Mesenchymal stem cell (in vitro differentiated cells and primary cell): ENCODE data around the gene CHST12.

Experiments used
- DNase-seq: peaks from one replicate; pipeline ENCODE4 v3.0.0-alpha.2; 2013
- H2AFZ ChIP-seq: one replicate; pipeline ENCODE4 v1.6.1; 2013; ENCODE audit warnings: low read depth, mild to moderate bottlenecking, control low read depth, inconsistent platforms, low read length, moderate library complexity
- H2AK5ac ChIP-seq: 2 replicates; pipeline ENCODE4 v1.6.1; 2013; ENCODE audit warnings: low read length, moderate library complexity, mild to moderate bottlenecking, inconsistent platforms; ENCODE audit not compliant: severe bottlenecking
- H2BK120ac ChIP-seq: one replicate; pipeline ENCODE4 v1.6.1; 2013; ENCODE audit warnings: low read depth, mild to moderate bottlenecking, inconsistent platforms, low read length, moderate library complexity
- H2BK12ac ChIP-seq, 2 experiments: one replicate each; pipeline ENCODE4 v1.6.1; 2013; ENCODE audit warnings: inconsistent platforms in 2 of 2, low read length in 2 of 2, mild to moderate bottlenecking in 2 of 2, moderate library complexity in 2 of 2, control low read depth in 1 of 2
- H2BK15ac ChIP-seq: one replicate; pipeline ENCODE4 v1.6.1; 2013; ENCODE audit warnings: mild to moderate bottlenecking, low read depth, inconsistent platforms; ENCODE audit not compliant: poor library complexity, severe bottlenecking
- H2BK5ac ChIP-seq: 2 replicates; pipeline ENCODE4 v1.6.1; 2013; ENCODE audit warnings: low read depth, mild to moderate bottlenecking, low read length, control low read depth, inconsistent platforms; ENCODE audit not compliant: poor library complexity, severe bottlenecking
- H3K14ac ChIP-seq, 2 experiments: one replicate each; pipeline ENCODE4 v1.6.1; 2013; ENCODE audit warnings: inconsistent platforms in 2 of 2, low read length in 2 of 2, control low read depth in 1 of 2, mild to moderate bottlenecking in 1 of 2, moderate library complexity in 1 of 2
- H3K18ac ChIP-seq, 2 experiments: one replicate each; pipeline ENCODE4 v1.6.1; 2013; ENCODE audit warnings: inconsistent platforms in 2 of 2, low read length in 2 of 2, control low read depth in 1 of 2, low read depth in 1 of 2, mild to moderate bottlenecking in 1 of 2
- H3K23ac ChIP-seq, 2 experiments: one replicate each; pipeline ENCODE4 v1.6.1; 2013; ENCODE audit warnings: inconsistent platforms in 2 of 2, low read length in 2 of 2, mild to moderate bottlenecking in 2 of 2, moderate library complexity in 2 of 2, control low read depth in 1 of 2
- H3K27ac ChIP-seq: 2 replicates; pipeline ENCODE4 v1.5.1; 2013; ENCODE audit warnings: mild to moderate bottlenecking, moderate library complexity, low read length, control low read depth, inconsistent platforms; ENCODE audit not compliant: poor library complexity, severe bottlenecking
- H3K27me3 ChIP-seq, 2 experiments: 2 replicates each; pipeline versions ENCODE4 v1.6.1 to v1.7.0; 2013; ENCODE audit warnings: low read length in 2 of 2, mild to moderate bottlenecking in 2 of 2, moderate library complexity in 2 of 2, control low read depth in 1 of 2, inconsistent platforms in 1 of 2; ENCODE audit not compliant: control insufficient read depth in 1 of 2, insufficient read depth in 1 of 2
- H3K36me3 ChIP-seq, 2 experiments: 2 replicates each; pipeline versions ENCODE4 v1.6.1 to v1.7.0; 2013; ENCODE audit warnings: low read length in 2 of 2, control low read depth in 1 of 2, inconsistent platforms in 1 of 2, low read depth in 1 of 2, mild to moderate bottlenecking in 1 of 2; ENCODE audit not compliant: insufficient read depth in 2 of 2, control insufficient read depth in 1 of 2
- H3K4ac ChIP-seq, 2 experiments: one replicate each; pipeline ENCODE4 v1.6.1; 2013; ENCODE audit warnings: inconsistent platforms in 2 of 2, low read length in 2 of 2, mild to moderate bottlenecking in 2 of 2, moderate library complexity in 2 of 2, control low read depth in 1 of 2, low read depth in 1 of 2
- H3K4me1 ChIP-seq: 2 replicates; pipeline ENCODE4 v1.6.1; 2013; ENCODE audit warnings: low read depth, low read length, control low read depth; ENCODE audit not compliant: control insufficient read depth, insufficient read depth
- H3K4me2 ChIP-seq: 2 replicates; pipeline ENCODE4 v1.6.1; 2013; ENCODE audit warnings: low read length, mild to moderate bottlenecking, inconsistent platforms; ENCODE audit not compliant: poor library complexity, severe bottlenecking
- H3K4me3 ChIP-seq, 2 experiments: 2 replicates each; pipeline versions ENCODE4 v1.5.1 to v1.7.0; 2013; ENCODE audit warnings: low read length in 2 of 2, mild to moderate bottlenecking in 2 of 2, control low read depth in 1 of 2, low read depth in 1 of 2; ENCODE audit not compliant: insufficient read depth in 1 of 2
- H3K79me1 ChIP-seq: replicated peaks from 2 replicates; pipeline ENCODE4 v1.6.1; 2013; ENCODE audit warnings: mild to moderate bottlenecking, control low read depth, low read length, inconsistent platforms; ENCODE audit not compliant: poor library complexity, severe bottlenecking
- H3K9ac ChIP-seq: 2 replicates; pipeline ENCODE4 v1.7.0; 2013; ENCODE audit warnings: mild to moderate bottlenecking, low read length, moderate library complexity
- H3K9me3 ChIP-seq: 2 replicates; pipeline ENCODE4 v1.7.0; 2013; ENCODE audit warnings: mild to moderate bottlenecking, low read length; ENCODE audit not compliant: control insufficient read depth
- H4K8ac ChIP-seq: one replicate; pipeline ENCODE4 v1.6.1; 2013; ENCODE audit warnings: inconsistent platforms, mild to moderate bottlenecking, low read length, moderate library complexity
- H4K91ac ChIP-seq: one replicate; pipeline ENCODE4 v1.6.1; 2013; ENCODE audit warnings: mild to moderate bottlenecking, low read length, inconsistent platforms
- WGBS: methylation state at CpG from one replicate; pipeline ENCODE4 v1.1.7; 2013; ENCODE audit warnings: mixed read lengths; 5-methylcytosine and 5-hydroxymethylcytosine counted together

CHST12 gene

GRCh38 chr7:2475678-2476015, 72.2 kb downstream of the CHST12 start:
- no peak for DNase-seq
- WGBS: 92% methylated on average over 18 of the region's 18 CpGs

GRCh38 chr7:2476298-2476697, 72.9 kb downstream of the CHST12 start, which contains the start of gene GRIFIN:
Gene GRIFIN (minus strand): TSS chr7:2476398. CDS start chr7:2476383, 15 bp downstream.
- Histone ChIP-seq H3K4me1 (peaks cover 44% of the 10 kb centered on the region), H2BK5ac (no peak within 1 kb of the TSS), H3K27me3 (peaks cover 13 to 36% of the 10 kb centered on the region in 2 experiments), H3K4ac (no peak within 1 kb of the TSS), H2AK5ac (no peak within 1 kb of the TSS), H3K4me3 (no peak within 1 kb of the TSS), H4K91ac (peak within 1 kb of the TSS; percentile 15), H3K14ac (no peak within 1 kb of the TSS), H3K23ac (no peak within 1 kb of the TSS), H2BK15ac (peak within 1 kb of the TSS; percentile 45), H3K9ac (no peak within 1 kb of the TSS), H3K36me3 (no peaks in the 10 kb centered on the region), H2AFZ (no peak within 1 kb of the TSS), H4K8ac (no peak within 1 kb of the TSS), H2BK120ac (no peak within 1 kb of the TSS), H3K27ac (no peak within 1 kb of the TSS), H3K18ac (no peak within 1 kb of the TSS), H3K79me1 (peaks cover 4% of the 10 kb centered on the region), H3K4me2 (peak within 1 kb of the TSS; percentile 3), H3K9me3 (no peaks in the 10 kb centered on the region), H2BK12ac (no peak within 1 kb of the TSS)
- DNase-seq: no peak
- WGBS: 83% methylated on average over 2 of the region's 16 CpGs

More at GRCh38 chr7:2475678-2476015, 72.2 kb downstream of the CHST12 start:
- H4K8ac ChIP-seq: no peak overlapping the region
- H3K79me1 ChIP-seq: peaks cover 4% of the 10 kb centered on the region
- H4K91ac ChIP-seq: no peak overlapping the region
- no peak overlapping the region for H3K4me2 ChIP-seq
- no peak overlapping the region for H3K27ac ChIP-seq
- H3K9ac ChIP-seq: no peak overlapping the region
- no peak overlapping the region for H2AK5ac ChIP-seq
- H2BK15ac ChIP-seq: no peak overlapping the region
- H3K4me1 ChIP-seq: peaks cover 51% of the 10 kb centered on the region
- no peak overlapping the region for H3K4me3 ChIP-seq
- H3K9me3 ChIP-seq: no peaks in the 10 kb centered on the region
- no peak overlapping the region for H2AFZ ChIP-seq
- peaks cover 12 to 35% of the 10 kb centered on the region in 2 experiments for H3K27me3 ChIP-seq
- H3K23ac ChIP-seq: no peak overlapping the region
- H2BK5ac ChIP-seq: no peak overlapping the region
- H3K4ac ChIP-seq: no peak overlapping the region
- no peak overlapping the region for H2BK120ac ChIP-seq
- no peaks in the 10 kb centered on the region for H3K36me3 ChIP-seq
- H2BK12ac ChIP-seq: no peak overlapping the region
- H3K14ac ChIP-seq: no peak overlapping the region
- no peak overlapping the region for H3K18ac ChIP-seq

- Histone ChIP-seq H2BK5ac (no peak overlapping the region), H4K8ac (no peak overlapping the region), H3K36me3 (no peaks in the 10 kb centered on the region), H3K27me3 (peaks cover 13 to 38% of the 10 kb centered on the region in 2 experiments), H3K4me2 (peak overlapping the region; percentile 3), H3K4ac (no peak overlapping the region), H3K4me1 (peaks cover 40% of the 10 kb centered on the region), H2BK12ac (no peak overlapping the region), H3K9ac (no peak overlapping the region), H2AK5ac (no peak overlapping the region), H3K9me3 (no peaks in the 10 kb centered on the region), H2BK15ac (peak overlapping the region; percentile 45), H4K91ac (peak overlapping the region; percentile 15), H2BK120ac (no peak overlapping the region), H3K14ac (no peak overlapping the region), H3K79me1 (peaks cover 4% of the 10 kb centered on the region), H3K27ac (no peak overlapping the region), H3K4me3 (no peak overlapping the region), H2AFZ (no peak overlapping the region), H3K18ac (no peak overlapping the region), H3K23ac (no peak overlapping the region)
- WGBS: 82% methylated on average over 23 of the region's 25 CpGs
- DNase-seq: no peak
These were observed 73.5 kb downstream of the CHST12 start for GRCh38 chr7:2476776-2477446.

DNA sequence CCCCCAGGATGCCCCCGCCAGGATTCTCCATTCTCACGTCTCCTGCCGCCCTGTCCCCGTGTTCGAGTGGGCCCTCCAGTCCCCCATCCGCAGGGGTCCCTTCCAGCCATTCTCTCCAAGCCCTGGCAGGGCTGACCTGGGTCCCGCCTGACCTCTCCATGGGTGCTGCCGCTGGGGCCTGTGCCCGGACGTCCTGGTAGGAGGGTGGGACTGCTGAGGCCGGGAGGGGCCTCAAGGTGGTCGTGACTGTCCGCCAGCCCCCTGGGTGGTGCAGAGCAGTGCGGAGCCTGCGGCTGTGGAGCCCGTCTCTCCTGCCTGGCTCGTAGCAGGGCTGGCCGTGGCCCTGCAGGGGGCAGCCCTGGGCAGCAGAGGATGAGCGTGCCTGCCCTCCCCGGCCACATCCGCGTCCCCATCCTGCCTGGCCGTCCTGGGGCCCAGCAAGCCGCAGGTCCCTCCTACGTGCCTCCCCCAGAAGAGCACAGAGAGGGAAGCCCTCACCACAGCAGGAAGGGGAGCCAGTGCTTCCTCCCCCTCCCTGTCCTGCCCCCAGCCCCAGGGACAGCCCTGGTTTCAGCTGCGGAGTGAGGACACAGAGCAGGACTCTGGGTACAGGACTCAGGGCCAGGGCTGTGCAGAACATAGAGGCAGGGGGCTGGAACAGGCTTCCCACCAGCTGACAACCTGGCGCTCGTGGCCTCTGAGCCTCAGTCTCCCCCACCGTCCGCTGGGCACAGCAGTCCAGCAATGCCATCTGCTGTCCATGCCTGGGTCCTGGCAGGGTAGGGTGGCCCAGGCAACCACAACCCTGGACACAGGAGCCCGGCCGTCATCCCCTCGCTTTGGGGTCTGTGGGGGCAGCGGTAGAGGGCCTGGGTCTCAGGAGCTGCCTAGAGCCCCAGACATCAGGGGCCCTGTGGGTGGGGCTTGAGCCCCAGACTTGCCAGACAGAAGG, 74.3 kb downstream of the CHST12 start:
- peak overlapping the region in 1 of 2 experiments; percentile 61 for H3K14ac ChIP-seq
- no peak overlapping the region for H3K23ac ChIP-seq
- H2AK5ac ChIP-seq: peak overlapping the region; percentile 90
- DNase-seq: peak; percentile 59
- peak overlapping the region; percentile 59 for H4K8ac ChIP-seq
- peak overlapping the region; percentile 71 for H4K91ac ChIP-seq
- H2BK12ac ChIP-seq: peak overlapping the region in 1 of 2 experiments; percentile 59
- H2BK15ac ChIP-seq: no peak overlapping the region
- peak overlapping the region in 1 of 2 experiments; percentile 33 for H3K4me3 ChIP-seq
- H3K4me2 ChIP-seq: peak overlapping the region; percentile 4
- peak overlapping the region; percentile 56 for H3K9ac ChIP-seq
- H3K36me3 ChIP-seq: no peaks in the 10 kb centered on the region
- no peak overlapping the region for H3K27ac ChIP-seq
- peaks cover 13 to 38% of the 10 kb centered on the region in 2 experiments for H3K27me3 ChIP-seq
- H3K79me1 ChIP-seq: peaks cover 4% of the 10 kb centered on the region
- H3K18ac ChIP-seq: peak overlapping the region; percentile 42 to 67
- peaks cover 40% of the 10 kb centered on the region for H3K4me1 ChIP-seq
- no peak overlapping the region for H2AFZ ChIP-seq
- H2BK5ac ChIP-seq: no peak overlapping the region
- WGBS: 37% methylated on average over 32 of the region's 34 CpGs
- peak overlapping the region in 1 of 2 experiments; percentile 13 for H3K4ac ChIP-seq
- peak overlapping the region; percentile 2 for H2BK120ac ChIP-seq
- H3K9me3 ChIP-seq: peaks cover 2% of the 10 kb centered on the region
